Transverse colon (tissue), 4 donors: Measurements from ENCODE around the gene AGPAT3. TPM values are rescaled to one million over a fixed set of nuclear protein-coding genes. Genes with fewer than 3 reads are reported as not detected.

ENCODE experiments used
- DNase-seq: peaks from one replicate; pipeline ENCODE4 v3.0.0-alpha.2; 2019
- H3K27ac ChIP-seq, 4 donors: fragments of 200-600 bp; sonication (generic); 2 replicates each; pipeline ENCODE4 v1.5.1; 2016 to 2018; ENCODE audit warnings: inconsistent platforms in 4 of 4
- H3K27me3 ChIP-seq: fragments of 200-600 bp; sonication (generic); 2 replicates; pipeline ENCODE4 v1.5.1; 2017; ENCODE audit warnings: inconsistent platforms
- H3K36me3 ChIP-seq, 4 donors: fragments of 200-600 bp; sonication (generic); 2 replicates each; pipeline ENCODE4 v1.5.1; 2017 to 2019; ENCODE audit warnings: inconsistent platforms in 4 of 4
- H3K4me1 ChIP-seq, 4 donors: fragments of 200-600 bp; sonication (generic); 2 replicates each; pipeline ENCODE4 v1.5.1; 2017 to 2020; ENCODE audit warnings: inconsistent platforms in 4 of 4
- H3K4me3 ChIP-seq, 4 donors: fragments of 200-600 bp; sonication (generic); 1 replicate in 1 of 4; 2 replicates in 3 of 4; pipeline versions ENCODE4 v1.5.1 to v1.6.1; 2017 to 2019; ENCODE audit warnings: inconsistent platforms in 4 of 4
- H3K9me3 ChIP-seq, 2 donors: fragments of 200-600 bp; sonication (generic); 2 replicates each; pipeline ENCODE4 v1.5.1; 2017 to 2019; ENCODE audit warnings: inconsistent platforms in 2 of 2
- EP300 ChIP-seq: sonication (generic); formaldehyde crosslinking; IDR thresholded peaks from one replicate; pipeline ENCODE4 v1.6.1; 2017; ENCODE audit warnings: antibody characterized with exemption, low read depth
- POLR2A ChIP-seq: fragments of 450-650 bp; IDR thresholded peaks from one replicate; pipeline ENCODE4 v1.6.1; 2016; ENCODE audit warnings: antibody characterized with exemption, mild to moderate bottlenecking, moderate library complexity
- POLR2AphosphoS5 ChIP-seq, 3 donors: sonication (generic); formaldehyde crosslinking; IDR thresholded peaks; one replicate each; pipeline ENCODE4 v1.6.1; 2016; ENCODE audit warnings: antibody characterized with exemption in 3 of 3
- WGBS, 2 donors: methylation state at CpG; one replicate each; pipeline ENCODE4 v1.1.5; 2018; ENCODE audit warnings: low coverage in 1 of 2; 5-methylcytosine and 5-hydroxymethylcytosine counted together
- in situ Hi-C, 4 donors: fragments of 200-750 bp; cut with MboI; loops; one replicate each; pipeline versions ENCODE4 v1.15.0 to v1.15.1; 2017; ENCODE audit warnings: low sequenced_read_pairs in 3 of 4, low pct_ligation_motif_present in 1 of 4, low pct_unique_long_range_greater_than_20kb in 1 of 4
- intact Hi-C: fragments of 100-400 bp; cut with DNase I; formaldehyde crosslinking; loops from one replicate; pipeline ENCODE4 v1.15.1; 2023; ENCODE audit warnings: low total_unique reads
- total RNA-seq, 4 donors: library from RNA; depleted of rRNA; stranded (reverse); fragments of >200 nt; gene quantifications; one replicate each; pipeline ENCODE4 v1.1.0, GENCODE V29; 2016
- TF ChIP-seq, protein P1 (sequence below), 5 experiments: fragments of 200-600 bp in 3 of 5; fragments of 450-650 bp in 2 of 5; sonication (generic) in 3 of 5; IDR thresholded peaks; 1 replicate in 2 of 5; 2 replicates in 3 of 5; pipeline ENCODE4 v1.5.1; 2016 to 2017; ENCODE audit warnings: antibody characterized with exemption in 5 of 5, inconsistent platforms in 3 of 5, mild to moderate bottlenecking in 2 of 5, moderate library complexity in 1 of 5

The AGPAT3 gene
- total RNA-seq, 4 donors from 2014 or later: 59.9 to 116 (median 85.3) TPM

DNA sequence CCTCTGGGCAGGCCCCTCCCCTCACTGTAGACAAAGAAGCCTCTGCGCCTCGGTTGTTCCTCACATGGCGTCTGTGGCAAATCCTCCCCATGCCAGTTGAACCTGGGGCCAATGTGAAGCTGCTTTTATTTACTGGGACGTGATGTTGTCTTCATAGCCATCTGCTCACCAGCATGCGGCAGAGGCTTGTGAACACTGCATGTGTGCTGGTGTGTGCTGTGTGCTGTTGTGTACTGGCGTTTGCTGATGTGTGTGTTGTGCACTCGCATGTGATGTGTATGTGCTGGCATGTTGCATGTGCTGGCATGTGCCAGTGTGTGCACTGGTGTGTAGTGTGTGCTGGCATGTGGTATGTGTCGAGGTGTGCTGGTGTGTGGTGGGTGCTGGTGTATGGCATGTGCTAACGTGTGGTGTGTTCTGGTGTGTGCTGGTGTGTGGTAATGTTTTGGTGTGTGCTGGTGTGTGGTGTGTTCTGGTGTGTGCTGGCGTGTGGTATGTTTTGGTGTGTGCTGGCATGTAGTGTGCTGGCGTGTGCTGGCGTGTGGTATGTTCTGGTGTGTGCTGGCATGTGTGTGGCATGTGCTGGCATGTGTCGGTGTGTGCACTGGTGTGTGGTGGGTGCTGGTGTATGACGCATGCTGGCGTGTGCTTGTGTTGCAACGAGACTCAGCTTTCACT, 109.9 kb downstream of the AGPAT3 start:
- Histone ChIP-seq H3K4me1 (no peaks in the 10 kb centered on the region), H3K9me3 (no peaks in the 10 kb centered on the region), H3K27me3 (no peaks in the 10 kb centered on the region), H3K4me3 (no peak overlapping the region), H3K27ac (no peak overlapping the region), H3K36me3 (peaks cover 0 to 30% (median 10%) of the 10 kb centered on the region in 4 donors)
- WGBS, 2 donors: 85 to 90% methylated on average over 6 to 16 of the region's 16 CpGs
- TF ChIP-seq, protein P1, sequence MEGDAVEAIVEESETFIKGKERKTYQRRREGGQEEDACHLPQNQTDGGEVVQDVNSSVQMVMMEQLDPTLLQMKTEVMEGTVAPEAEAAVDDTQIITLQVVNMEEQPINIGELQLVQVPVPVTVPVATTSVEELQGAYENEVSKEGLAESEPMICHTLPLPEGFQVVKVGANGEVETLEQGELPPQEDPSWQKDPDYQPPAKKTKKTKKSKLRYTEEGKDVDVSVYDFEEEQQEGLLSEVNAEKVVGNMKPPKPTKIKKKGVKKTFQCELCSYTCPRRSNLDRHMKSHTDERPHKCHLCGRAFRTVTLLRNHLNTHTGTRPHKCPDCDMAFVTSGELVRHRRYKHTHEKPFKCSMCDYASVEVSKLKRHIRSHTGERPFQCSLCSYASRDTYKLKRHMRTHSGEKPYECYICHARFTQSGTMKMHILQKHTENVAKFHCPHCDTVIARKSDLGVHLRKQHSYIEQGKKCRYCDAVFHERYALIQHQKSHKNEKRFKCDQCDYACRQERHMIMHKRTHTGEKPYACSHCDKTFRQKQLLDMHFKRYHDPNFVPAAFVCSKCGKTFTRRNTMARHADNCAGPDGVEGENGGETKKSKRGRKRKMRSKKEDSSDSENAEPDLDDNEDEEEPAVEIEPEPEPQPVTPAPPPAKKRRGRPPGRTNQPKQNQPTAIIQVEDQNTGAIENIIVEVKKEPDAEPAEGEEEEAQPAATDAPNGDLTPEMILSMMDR (IDR thresholded peaks at IDR 0.05): no peak
- TF ChIP-seq EP300: no peak
- no peak for TF ChIP-seq POLR2A
- TF ChIP-seq POLR2AphosphoS5 (IDR thresholded peaks at IDR 0.05): no peak
- in situ Hi-C loops: loop anchor here in 1 of 4 donors (25.0 kb wide), 1 partner anchor 163 kb away; no protein-coding TSS in a partner anchor
- DNase-seq: no peak
- intact Hi-C loops: no loop called here

DNA sequence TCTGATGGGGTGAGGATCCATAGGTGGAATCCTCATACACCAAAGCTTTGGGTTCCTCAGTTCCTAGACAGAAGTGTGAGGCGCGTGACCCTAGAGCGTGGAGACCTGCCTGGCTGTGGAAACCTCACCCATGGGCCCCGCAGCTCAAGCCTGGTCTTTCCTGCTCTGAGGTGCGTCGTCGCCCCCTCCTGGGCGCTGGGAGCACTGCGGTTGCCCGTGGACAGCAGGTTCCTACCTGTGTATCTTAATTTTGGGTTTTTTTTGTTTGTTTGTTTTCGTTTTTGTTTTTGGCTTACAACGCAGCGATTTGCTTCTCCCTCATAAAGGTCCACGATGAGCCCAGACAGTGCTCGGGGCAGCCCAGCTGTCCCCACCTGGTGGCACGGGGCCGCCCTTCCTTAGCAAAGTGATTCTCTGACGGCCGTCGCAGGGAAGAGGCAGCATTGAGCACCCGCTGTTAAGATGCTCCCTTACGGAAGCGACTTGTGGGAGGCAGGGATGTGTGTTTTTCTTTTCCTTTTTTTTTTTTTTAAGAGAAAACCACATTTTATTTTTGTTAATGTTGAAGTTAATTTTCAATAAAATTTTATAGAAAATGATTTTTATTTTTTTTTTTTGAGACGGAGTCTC, 110.6 kb downstream of the AGPAT3 start:
- 28 to 72% methylated on average over 9 to 23 of the region's 24 CpGs for WGBS, 2 donors
- no peaks in the 10 kb centered on the region for H3K27me3 ChIP-seq
- H3K4me1 ChIP-seq: no peaks in the 10 kb centered on the region
- no peak overlapping the region for H3K4me3 ChIP-seq
- intact Hi-C loops (loop anchor here (1.0 kb wide), 1 partner anchor 16 kb away; no protein-coding TSS in a partner anchor), in situ Hi-C loops (loop anchor here in 1 of 4 donors (25.0 kb wide), 1 partner anchor 163 kb away; no protein-coding TSS in a partner anchor)
- H3K36me3 ChIP-seq: peaks cover 0 to 25% (median 9%) of the 10 kb centered on the region in 4 donors
- H3K9me3 ChIP-seq: no peaks in the 10 kb centered on the region
- TF ChIP-seq, protein P1 (IDR thresholded peaks at IDR 0.05): peak; percentile 90 to 95 (median 94)
- TF ChIP-seq POLR2A: no peak
- peak; percentile 82 for DNase-seq
- H3K27ac ChIP-seq: no peak overlapping the region

DNA sequence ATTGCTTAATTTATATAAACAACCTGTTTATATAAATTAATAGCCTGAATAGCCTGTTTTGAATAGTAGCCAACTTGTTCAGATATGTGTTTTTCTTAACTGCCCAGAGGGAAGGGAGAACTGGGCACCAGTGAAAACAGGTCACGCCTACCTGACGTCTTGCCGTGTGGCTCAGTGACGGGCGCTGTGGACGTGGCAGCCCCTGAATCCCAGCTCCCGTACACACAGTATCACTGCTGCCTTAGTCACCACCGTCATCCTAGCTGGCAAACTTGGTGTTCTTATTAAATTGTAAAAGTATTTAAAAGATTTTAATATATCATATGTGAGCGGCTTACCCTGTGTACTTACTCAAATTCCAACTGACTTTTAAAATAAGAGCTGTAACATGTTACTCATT, 111.6 kb downstream of the AGPAT3 start:
- in situ Hi-C loops (loop anchor here in 1 of 4 donors (25.0 kb wide), 1 partner anchor 164 kb away; no protein-coding TSS in a partner anchor), intact Hi-C loops (loop anchor here (1.0 kb wide), 1 partner anchor 15 kb away; no protein-coding TSS in a partner anchor)
- no peak overlapping the region for H3K4me3 ChIP-seq
- WGBS, 2 donors: 88 to 93% methylated on average over 7 to 9 of the region's 9 CpGs
- no peak for DNase-seq
- H3K4me1 ChIP-seq: no peaks in the 10 kb centered on the region
- peak overlapping the region in 1 of 4 donors; percentile 7 for H3K27ac ChIP-seq
- peaks cover 0 to 23% (median 7%) of the 10 kb centered on the region in 4 donors for H3K36me3 ChIP-seq
- H3K9me3 ChIP-seq: no peaks in the 10 kb centered on the region
- H3K27me3 ChIP-seq: no peaks in the 10 kb centered on the region
- TF ChIP-seq POLR2A (no peak), POLR2AphosphoS5 (IDR thresholded peaks at IDR 0.05) (no peak), EP300 (no peak)
- TF ChIP-seq, protein P1 (IDR thresholded peaks at IDR 0.05): no peak

DNA sequence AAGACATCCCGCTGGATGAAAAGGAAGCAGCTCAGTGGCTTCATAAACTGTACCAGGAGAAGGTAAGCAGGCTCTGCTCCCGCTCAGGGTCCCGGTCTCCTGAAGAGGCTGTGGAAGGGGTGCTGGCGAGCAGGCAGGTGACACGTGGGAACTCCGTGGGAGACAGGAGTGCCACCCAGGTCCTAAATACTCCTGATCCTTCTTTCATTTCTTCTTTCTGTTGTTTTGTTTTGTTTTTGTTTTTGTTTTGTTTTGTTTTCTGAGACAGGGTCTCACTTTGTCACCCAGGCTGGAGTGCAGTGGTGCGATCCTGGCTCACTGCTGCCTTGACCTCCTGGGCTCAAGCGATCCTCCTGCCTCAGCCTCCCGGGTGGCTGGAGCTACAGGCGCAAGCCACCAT, 113.0 kb downstream of the AGPAT3 start:
- H3K9me3 ChIP-seq: no peaks in the 10 kb centered on the region
- TF ChIP-seq, protein P1 (IDR thresholded peaks at IDR 0.05): no peak
- no peak for TF ChIP-seq EP300
- TF ChIP-seq POLR2AphosphoS5 (IDR thresholded peaks at IDR 0.05): no peak
- no peak for TF ChIP-seq POLR2A
- no peak overlapping the region for H3K4me3 ChIP-seq
- no peaks in the 10 kb centered on the region for H3K4me1 ChIP-seq
- no peak overlapping the region for H3K27ac ChIP-seq
- H3K36me3 ChIP-seq: peaks cover 0 to 32% (median 11%) of the 10 kb centered on the region in 4 donors
- intact Hi-C loops (no loop called here), in situ Hi-C loops (loop anchor here in 1 of 4 donors (25.0 kb wide), 1 partner anchor 166 kb away; no protein-coding TSS in a partner anchor)
- no peak for DNase-seq
- whole genome bisulfite sequencing, 2 donors: 94 to 98% methylated on average over 6 to 10 of the region's 10 CpGs
- no peaks in the 10 kb centered on the region for H3K27me3 ChIP-seq
